ENCODE data around the gene KCNMA1.

DNA sequence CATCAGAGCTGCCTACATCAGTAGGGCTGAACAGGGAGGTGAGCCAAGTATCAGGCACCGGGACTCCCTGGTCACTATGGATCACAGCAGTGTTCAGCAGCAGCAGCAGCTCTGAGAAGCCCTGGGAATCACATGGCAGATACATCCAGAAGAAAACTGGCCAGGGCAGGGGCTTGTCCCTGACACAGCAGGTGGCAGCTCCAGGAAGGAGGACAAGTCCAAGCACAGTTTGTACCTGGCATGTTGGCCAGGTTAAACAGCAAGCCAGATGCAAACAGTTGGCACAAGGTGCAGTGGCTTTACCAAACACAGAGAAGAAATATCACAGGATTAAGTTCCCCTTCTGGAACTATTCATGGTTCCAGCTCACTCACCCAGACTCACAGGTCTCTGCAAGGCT lies 139.4 kb downstream of the KCNMA1 start:
- TF ChIP-seq, protein P1, sequence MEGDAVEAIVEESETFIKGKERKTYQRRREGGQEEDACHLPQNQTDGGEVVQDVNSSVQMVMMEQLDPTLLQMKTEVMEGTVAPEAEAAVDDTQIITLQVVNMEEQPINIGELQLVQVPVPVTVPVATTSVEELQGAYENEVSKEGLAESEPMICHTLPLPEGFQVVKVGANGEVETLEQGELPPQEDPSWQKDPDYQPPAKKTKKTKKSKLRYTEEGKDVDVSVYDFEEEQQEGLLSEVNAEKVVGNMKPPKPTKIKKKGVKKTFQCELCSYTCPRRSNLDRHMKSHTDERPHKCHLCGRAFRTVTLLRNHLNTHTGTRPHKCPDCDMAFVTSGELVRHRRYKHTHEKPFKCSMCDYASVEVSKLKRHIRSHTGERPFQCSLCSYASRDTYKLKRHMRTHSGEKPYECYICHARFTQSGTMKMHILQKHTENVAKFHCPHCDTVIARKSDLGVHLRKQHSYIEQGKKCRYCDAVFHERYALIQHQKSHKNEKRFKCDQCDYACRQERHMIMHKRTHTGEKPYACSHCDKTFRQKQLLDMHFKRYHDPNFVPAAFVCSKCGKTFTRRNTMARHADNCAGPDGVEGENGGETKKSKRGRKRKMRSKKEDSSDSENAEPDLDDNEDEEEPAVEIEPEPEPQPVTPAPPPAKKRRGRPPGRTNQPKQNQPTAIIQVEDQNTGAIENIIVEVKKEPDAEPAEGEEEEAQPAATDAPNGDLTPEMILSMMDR (conservative IDR thresholded peaks at IDR 0.05; ENCODE audit: low read depth, low read length), result no peak
- no peak for TF ChIP-seq EZH2 (IDR thresholded peaks at IDR 0.05; ENCODE audit: low read length, unreplicated experiment)

Measured in PC-3 (cell line).